ENCODE data around the gene CPE.

GRCh38 chr4:165360985-165361670 lies 17.7 kb upstream of the CPE start:
- TF ChIP-seq POLR2A (IDR thresholded peaks at IDR 0.05; ENCODE audit: low read depth, low read length) (no peak), CTCF (IDR thresholded peaks at IDR 0.05; ENCODE audit: extremely low read depth in 1 of 2, insufficient read depth in 1 of 2, low read depth in 1 of 2, low read length in 2 of 2) (no peak), FOS (IDR thresholded peaks at IDR 0.05; ENCODE audit: borderline replicate concordance, insufficient read depth, low read length) (no peak), POLR2AphosphoS5 (IDR thresholded peaks at IDR 0.05; ENCODE audit: insufficient read depth, low read depth, low read length) (no peak), EZH2 (IDR thresholded peaks at IDR 0.05; ENCODE audit: borderline replicate concordance, low read depth, low read length, severe bottlenecking) (no peak), JUN (IDR thresholded peaks at IDR 0.05; ENCODE audit: borderline replicate concordance, insufficient read depth, insufficient read length, low read depth) (no peak)

All from endothelial cell of umbilical vein (primary cell).